GM12878 (cell line): ENCODE measurements around the gene MSRB1. TPM values are rescaled to one million over a fixed set of nuclear protein-coding genes. Genes with fewer than 3 reads are reported as not detected.

Experiments
- ATF3 ChIP-seq: IDR thresholded peaks from 2 replicates; pipeline ENCODE4 v1.6.1; 2011; ENCODE audit warnings: low read depth, mild to moderate bottlenecking, low read length, moderate library complexity, borderline replicate concordance; ENCODE audit errors: extremely low read depth
- BACH1 ChIP-seq: fragments of 450-650 bp; IDR thresholded peaks from 2 replicates; pipeline ENCODE4 v1.6.1; 2017; ENCODE audit warnings: mild to moderate bottlenecking, borderline replicate concordance
- BCLAF1 ChIP-seq: fragments of 450-650 bp; IDR thresholded peaks from 2 replicates; pipeline ENCODE4 v1.6.1; 2017; ENCODE audit warnings: antibody characterized with exemption, mild to moderate bottlenecking, moderate library complexity
- BHLHE40 ChIP-seq, 2 experiments: fragments of 450-650 bp in 1 of 2; IDR thresholded peaks; 2 replicates each; pipeline ENCODE4 v1.6.1; 2011 to 2017; ENCODE audit warnings: low read depth in 2 of 2, borderline replicate concordance in 1 of 2, improper control_type of control experiment in 1 of 2, low read length in 1 of 2, mild to moderate bottlenecking in 1 of 2
- CTCF ChIP-seq, 3 experiments: IDR thresholded peaks in 2 of 3; conservative IDR thresholded peaks in 1 of 3; 2 replicates each; pipeline ENCODE4 v1.5.1; 2011; ENCODE audit warnings: low read depth in 3 of 3, low read length in 3 of 3, mild to moderate bottlenecking in 3 of 3, control low read depth in 2 of 3, moderate library complexity in 2 of 3, inconsistent platforms in 1 of 3, mixed read lengths in 1 of 3; ENCODE audit not compliant: control insufficient read depth in 2 of 3, insufficient read depth in 1 of 3; ENCODE audit errors: extremely low read depth in 1 of 3
- EGR1 ChIP-seq, 2 experiments: IDR thresholded peaks; 1 replicate in 1 of 2; 2 replicates in 1 of 2; pipeline ENCODE4 v1.6.1; 2011 to 2012; ENCODE audit warnings: low read depth in 2 of 2, low read length in 2 of 2, borderline replicate concordance in 1 of 2, mild to moderate bottlenecking in 1 of 2, moderate library complexity in 1 of 2
- GATAD2B ChIP-seq: fragments of 450-650 bp; conservative IDR thresholded peaks from 2 replicates; pipeline ENCODE4 v1.6.1; 2017; ENCODE audit warnings: low read depth, mild to moderate bottlenecking, moderate library complexity
- IKZF1 ChIP-seq: fragments of 450-650 bp; conservative IDR thresholded peaks from 2 replicates; pipeline ENCODE4 v1.6.1; 2017; ENCODE audit warnings: antibody characterized with exemption, mild to moderate bottlenecking
- PAX8 ChIP-seq: fragments of 450-650 bp; IDR thresholded peaks from 2 replicates; pipeline ENCODE4 v1.6.1; 2017; ENCODE audit warnings: mild to moderate bottlenecking, moderate library complexity
- POU2F2 ChIP-seq: IDR thresholded peaks from 3 replicates; pipeline ENCODE4 v1.6.1; 2011; ENCODE audit warnings: low read depth, mild to moderate bottlenecking, low read length, borderline replicate concordance
- RELA ChIP-seq: fragments of 450-650 bp; IDR thresholded peaks from 2 replicates; pipeline ENCODE4 v1.8.0; 2014; ENCODE audit warnings: borderline replicate concordance; ENCODE audit not compliant: partially characterized antibody
- SMC3 ChIP-seq: IDR thresholded peaks from 2 replicates; pipeline ENCODE4 v1.6.1; 2011; ENCODE audit warnings: low read length, improper control_type of control experiment, borderline replicate concordance
- SP1 ChIP-seq: IDR thresholded peaks from one replicate; pipeline ENCODE4 v1.6.1; 2011; ENCODE audit warnings: low read depth, low read length
- USF1 ChIP-seq: IDR thresholded peaks from 2 replicates; pipeline ENCODE4 v1.6.1; 2011; ENCODE audit warnings: borderline replicate concordance, low read depth, mild to moderate bottlenecking, moderate library complexity, mixed read lengths, low read length; ENCODE audit not compliant: insufficient read depth; ENCODE audit errors: extremely low read length
- ZNF217 ChIP-seq: fragments of 450-650 bp; IDR thresholded peaks from 2 replicates; pipeline ENCODE4 v1.6.1; 2017; ENCODE audit warnings: antibody characterized with exemption, mild to moderate bottlenecking
- ZNF592 ChIP-seq: fragments of 450-650 bp; IDR thresholded peaks from 2 replicates; pipeline ENCODE4 v1.6.1; 2017; ENCODE audit warnings: mild to moderate bottlenecking, moderate library complexity
- polyA plus RNA-seq, 11 experiments: library from polyadenylated mRNA; depleted of rRNA in 4 of 11; unstranded in 6 of 11; stranded (reverse) in 5 of 11; fragments of >200 nt; fragmentation: Nextera tagmentation in 4 of 11; fragmentation: Illumina TruSeq in 1 of 11; extraction: Ambion mirVana in 4 of 11; extraction: Trizol in 1 of 11; gene quantifications; 1 replicate in 1 of 11; 2 replicates in 10 of 11; pipeline versions ENCODE4 v1.2.1 to v1.2.3, GENCODE V29; 2011 to 2016; ENCODE audit warnings: inconsistent platforms in 2 of 11, missing spikeins in 2 of 11, low read depth in 1 of 11
- total RNA-seq, 4 experiments: library from RNA; depleted of rRNA in 3 of 4; stranded (reverse); fragments of >200 nt in 3 of 4; fragmentation: Illumina TruSeq in 1 of 4; extraction: Trizol in 1 of 4; gene quantifications; 2 replicates each; pipeline versions ENCODE4 v1.2.1 to v1.2.3, GENCODE V29; 2013 to 2021

Gene MSRB1
- total and polyA plus RNA-seq, 10 of the 15 experiments (the other 5 are each of a cell fraction or from before 2014, with no cell fraction given), result 5.1 to 48.6 (median 25.7) TPM

- TF ChIP-seq ZNF592, result peak; percentile 91
- 0 out of 3 replicates have a peak, but pooled peaks of 1 of the 2 experiments have one; percentile 46 for TF ChIP-seq EGR1 (IDR thresholded peaks at IDR 0.05; ENCODE audit: borderline replicate concordance in 1 of 2, low read depth in 2 of 2, low read length in 2 of 2)
- TF ChIP-seq SMC3, result peak; percentile 89
- TF ChIP-seq IKZF1, result peak; percentile 85
- TF ChIP-seq BCLAF1, result no peak
- TF ChIP-seq ATF3, result 0 out of 2 replicates have a peak, but pooled peaks have one; percentile 24
- peak; percentile 80 for TF ChIP-seq GATAD2B
- TF ChIP-seq USF1, result peak; percentile 3
- TF ChIP-seq CTCF (IDR thresholded peaks at IDR 0.05 in 2 of 3, conservative IDR thresholded peaks at IDR 0.05 in 1 of 3; ENCODE audit: control insufficient read depth in 2 of 3, extremely low read depth in 1 of 3, insufficient read depth in 1 of 3, low read depth in 3 of 3, low read length in 3 of 3), result peak; percentile 79 to 97 (median 94); a peak in 4 of 6 replicates
- peak; percentile 77 for TF ChIP-seq RELA
- no peak for TF ChIP-seq PAX8
- 0 out of 2 replicates have a peak, but pooled peaks have one; percentile 60 for TF ChIP-seq ZNF217
- peak; percentile 29 for TF ChIP-seq SP1
- TF ChIP-seq BHLHE40 (IDR thresholded peaks at IDR 0.05; ENCODE audit: borderline replicate concordance in 1 of 2, low read depth in 2 of 2, low read length in 1 of 2), result peak; percentile 60 to 91; a peak in 3 of 4 replicates
- peak; percentile 80 for TF ChIP-seq BACH1
- no peak for TF ChIP-seq POU2F2
Measured at GRCh38 chr16:1929578-1930337, 13.2 kb downstream of the MSRB1 start (continued).
